Activated T-helper 17 cell treated with anti-CD3 and anti-CD28 coated beads, Interleukin-2, amount 50 U/mL, for 72 hours (primary cell): ENCODE data around the gene INTS4. TPM values are rescaled to one million over a fixed set of nuclear protein-coding genes. Genes with fewer than 3 reads are reported as not detected.
"Not testable (repeated sequence)": the region's sequence is repeated elsewhere in the genome, so short reads cannot be mapped to it uniquely, and the experiment has no call there.

Source experiments
- ATAC-seq: fragments of 150-1000 bp; cut with Tn5 transposase; replicated peaks from 2 replicates; pipeline ENCODE4 v1.10.0; 2021; ENCODE audit warnings: mild to moderate bottlenecking, moderate library complexity
- H3K27ac Mint-ChIP-seq: one replicate; pipeline ENCODE4 v1.8.0; 2022; ENCODE audit warnings: mixed read lengths
- H3K27me3 Mint-ChIP-seq: one replicate; pipeline ENCODE4 v1.8.0; 2022; ENCODE audit warnings: mixed read lengths
- H3K36me3 Mint-ChIP-seq: one replicate; pipeline ENCODE4 v1.8.0; 2022; ENCODE audit warnings: low read depth, mild to moderate bottlenecking, mixed read lengths
- H3K4me1 Mint-ChIP-seq: one replicate; pipeline ENCODE4 v1.8.0; 2022; ENCODE audit warnings: mixed read lengths
- H3K4me3 Mint-ChIP-seq: one replicate; pipeline ENCODE4 v1.8.0; 2022; ENCODE audit warnings: mild to moderate bottlenecking, mixed read lengths
- H3K9me3 Mint-ChIP-seq: one replicate; pipeline ENCODE4 v1.8.0; 2022; ENCODE audit warnings: mixed read lengths
- total RNA-seq, 2 donors: library from RNA; stranded (reverse); gene quantifications; one replicate each; pipeline ENCODE4 v1.2.3, GENCODE V29; 2022

INTS4 gene
- total RNA-seq, 2 donors from 2014 or later = 63.5 to 73.5 TPM

DNA sequence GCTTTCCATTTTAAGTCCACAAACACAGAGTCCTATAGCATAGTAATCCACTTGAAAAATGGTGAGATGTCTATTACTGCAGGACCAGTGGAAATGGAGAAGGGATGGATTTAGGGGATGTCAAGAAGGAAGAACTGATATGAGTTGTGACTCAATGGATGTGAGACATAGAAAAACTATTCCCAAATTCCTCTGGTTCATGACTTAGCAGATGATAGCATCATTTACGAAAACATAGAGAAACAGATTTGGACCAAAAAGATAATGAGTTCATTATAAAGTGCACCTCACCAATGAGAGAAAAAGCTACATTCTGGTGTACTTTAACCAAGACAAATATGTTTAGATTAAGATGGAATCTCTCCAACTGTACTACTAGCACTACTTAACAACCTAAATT, 51.2 kb downstream of the INTS4 start:
- Mint-ChIP-seq H3K27ac (peak overlapping the region; percentile 22), H3K4me1 (peaks cover 11% of the 10 kb centered on the region), H3K36me3 (peaks cover 47% of the 10 kb centered on the region)
- ATAC-seq, H3K9me3 Mint-ChIP-seq, H3K4me3 Mint-ChIP-seq, H3K27me3 Mint-ChIP-seq: not testable (repeated sequence)

GRCh38 chr11:77942465-77942864, 52.0 kb downstream of the INTS4 start:
- not testable (repeated sequence) for H3K27me3 Mint-ChIP-seq, H3K9me3 Mint-ChIP-seq, H3K4me3 Mint-ChIP-seq
- peaks cover 11% of the 10 kb centered on the region for H3K4me1 Mint-ChIP-seq
- ATAC-seq = peak; percentile 55
- peaks cover 40% of the 10 kb centered on the region for H3K36me3 Mint-ChIP-seq
- peak overlapping the region; percentile 22 for H3K27ac Mint-ChIP-seq

DNA sequence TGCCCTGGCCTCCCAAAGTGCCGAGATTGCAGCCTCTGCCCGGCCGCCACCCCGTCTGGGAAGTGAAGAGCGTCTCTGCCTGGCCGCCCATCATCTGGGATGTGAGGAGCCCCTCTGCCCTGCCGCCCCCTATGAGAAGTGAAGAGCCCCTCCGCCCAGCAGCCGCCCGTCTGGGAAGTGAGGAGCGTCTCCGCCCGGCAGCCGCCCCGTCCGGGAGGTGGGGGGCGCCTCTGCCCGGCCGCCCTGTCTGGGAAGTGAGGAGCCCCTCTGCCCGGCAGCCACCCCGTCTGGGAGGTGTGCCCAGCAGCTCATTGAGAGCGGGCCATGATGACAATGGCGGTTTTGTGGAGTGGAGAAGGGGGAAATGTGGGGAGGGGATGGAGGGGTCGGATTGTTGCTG, 60.9 kb downstream of the INTS4 start:
- not testable (repeated sequence) for H3K27ac Mint-ChIP-seq, H3K27me3 Mint-ChIP-seq, H3K9me3 Mint-ChIP-seq, ATAC-seq, H3K4me3 Mint-ChIP-seq
- H3K4me1 Mint-ChIP-seq = peaks cover 15% of the 10 kb centered on the region
- peaks cover 85% of the 10 kb centered on the region for H3K36me3 Mint-ChIP-seq

GRCh38 chr11:77930334-77931208, 63.9 kb downstream of the INTS4 start:
- not testable (repeated sequence) for H3K27me3 Mint-ChIP-seq, H3K4me3 Mint-ChIP-seq, H3K27ac Mint-ChIP-seq, H3K9me3 Mint-ChIP-seq, ATAC-seq
- peaks cover 18% of the 10 kb centered on the region for H3K4me1 Mint-ChIP-seq
- peaks cover 93% of the 10 kb centered on the region for H3K36me3 Mint-ChIP-seq

DNA sequence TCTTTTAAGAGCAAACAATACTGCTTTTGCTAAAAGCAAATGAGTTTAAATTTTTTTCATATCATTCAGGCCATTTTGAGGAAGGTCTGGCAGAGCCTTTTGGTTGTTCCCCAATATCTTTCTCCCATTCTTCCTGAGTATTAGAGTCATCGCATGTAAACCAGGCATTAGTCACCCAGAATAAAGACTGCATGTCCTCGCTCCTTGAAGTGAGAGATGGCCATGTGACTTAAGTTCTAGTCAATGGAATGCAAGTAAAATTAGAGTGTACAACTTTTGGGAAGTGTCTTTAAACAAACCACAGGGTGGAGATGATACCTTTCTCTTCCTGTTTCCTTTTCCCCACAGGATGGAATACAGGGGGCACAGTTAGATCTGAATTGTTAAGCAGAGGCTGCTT, 76.8 kb downstream of the INTS4 start:
- H3K36me3 Mint-ChIP-seq = peaks cover 74% of the 10 kb centered on the region
- not testable (repeated sequence) for ATAC-seq, H3K9me3 Mint-ChIP-seq, H3K27ac Mint-ChIP-seq, H3K4me1 Mint-ChIP-seq, H3K27me3 Mint-ChIP-seq, H3K4me3 Mint-ChIP-seq

- H3K4me3 Mint-ChIP-seq, ATAC-seq, H3K9me3 Mint-ChIP-seq, H3K27ac Mint-ChIP-seq, H3K27me3 Mint-ChIP-seq, H3K4me1 Mint-ChIP-seq: not testable (repeated sequence)
- peaks cover 78% of the 10 kb centered on the region for H3K36me3 Mint-ChIP-seq
Measured at GRCh38 chr11:77914307-77914791, 80.1 kb downstream of the INTS4 start.

DNA sequence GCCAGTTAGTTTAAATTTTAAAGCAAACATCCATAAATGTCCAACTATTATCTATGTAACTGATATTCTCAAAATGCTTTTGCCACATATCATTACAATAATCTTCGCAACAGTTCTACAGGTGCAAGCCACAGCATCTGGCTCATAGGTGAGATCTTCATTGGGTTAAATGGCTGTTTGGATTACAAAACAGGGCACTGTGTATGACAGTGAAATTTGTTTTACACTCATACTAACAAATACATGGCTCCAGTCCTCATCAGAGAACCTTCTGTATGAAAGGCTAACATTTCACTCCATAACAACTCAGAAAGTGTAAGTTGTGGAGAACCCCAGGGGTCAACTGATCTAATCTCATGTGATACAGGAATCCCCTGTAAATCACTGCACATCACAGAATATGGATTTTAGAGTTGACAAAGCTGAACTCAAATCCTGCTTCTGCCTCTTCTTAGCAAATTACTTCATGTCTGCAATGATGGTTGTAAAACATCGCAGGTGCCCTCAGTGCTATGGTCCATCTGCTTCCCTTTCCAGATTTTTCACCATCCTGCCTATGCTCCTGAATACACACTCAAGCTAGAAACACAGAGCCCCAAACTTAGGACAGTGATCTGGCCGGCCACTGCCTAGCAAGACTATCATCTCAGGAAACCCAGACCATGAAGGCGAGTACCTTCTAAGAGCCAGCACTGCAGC, 80.7 kb downstream of the INTS4 start:
- H3K4me1 Mint-ChIP-seq, ATAC-seq, H3K4me3 Mint-ChIP-seq, H3K27ac Mint-ChIP-seq, H3K9me3 Mint-ChIP-seq, H3K27me3 Mint-ChIP-seq: not testable (repeated sequence)
- peaks cover 73% of the 10 kb centered on the region for H3K36me3 Mint-ChIP-seq

GRCh38 chr11:77910828-77911227, 83.6 kb downstream of the INTS4 start:
- H3K27me3 Mint-ChIP-seq, H3K9me3 Mint-ChIP-seq, H3K4me3 Mint-ChIP-seq, H3K4me1 Mint-ChIP-seq, H3K27ac Mint-ChIP-seq, ATAC-seq: not testable (repeated sequence)
- peaks cover 74% of the 10 kb centered on the region for H3K36me3 Mint-ChIP-seq

- no peaks in the 10 kb centered on the region for H3K4me1 Mint-ChIP-seq
- no peaks in the 10 kb centered on the region for H3K9me3 Mint-ChIP-seq
- H3K4me3 Mint-ChIP-seq = no peak overlapping the region
- H3K27ac Mint-ChIP-seq = no peak overlapping the region
- no peak for ATAC-seq
- peaks cover 76% of the 10 kb centered on the region for H3K36me3 Mint-ChIP-seq
- no peaks in the 10 kb centered on the region for H3K27me3 Mint-ChIP-seq
Measured at GRCh38 chr11:77909277-77909676, 85.2 kb downstream of the INTS4 start.

DNA sequence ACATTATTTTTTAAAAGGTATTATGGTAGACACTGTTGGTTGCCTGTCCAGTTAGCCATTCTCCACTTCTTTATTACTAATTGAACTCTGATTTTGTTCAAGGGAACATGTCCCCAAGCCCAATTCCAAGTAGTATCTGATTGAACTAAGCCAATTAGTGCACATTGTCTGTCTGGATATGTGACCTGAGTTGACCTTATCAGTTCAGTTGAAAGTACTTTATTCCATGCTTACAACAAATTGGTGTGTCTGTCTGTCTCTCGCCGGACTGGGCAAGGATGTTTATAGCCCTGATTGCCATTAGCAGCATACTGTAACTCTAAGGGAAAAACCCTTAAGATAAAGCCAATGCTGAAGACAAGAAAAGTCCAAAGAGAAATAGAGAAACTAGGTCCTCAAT, 85.6 kb downstream of the INTS4 start:
- H3K27ac Mint-ChIP-seq = no peak overlapping the region
- no peaks in the 10 kb centered on the region for H3K27me3 Mint-ChIP-seq
- ATAC-seq = no peak

GRCh38 chr11:77894949-77895348, 99.5 kb downstream of the INTS4 start:
- ATAC-seq, H3K27ac Mint-ChIP-seq, H3K27me3 Mint-ChIP-seq, H3K9me3 Mint-ChIP-seq, H3K4me1 Mint-ChIP-seq, H3K4me3 Mint-ChIP-seq: not testable (repeated sequence)
- peaks cover 83% of the 10 kb centered on the region for H3K36me3 Mint-ChIP-seq

More for the DNA sequence above, 85.6 kb downstream of the INTS4 start:
- peaks cover 76% of the 10 kb centered on the region for H3K36me3 Mint-ChIP-seq
- no peaks in the 10 kb centered on the region for H3K9me3 Mint-ChIP-seq
- H3K4me3 Mint-ChIP-seq = no peak overlapping the region
- H3K4me1 Mint-ChIP-seq = no peaks in the 10 kb centered on the region

DNA sequence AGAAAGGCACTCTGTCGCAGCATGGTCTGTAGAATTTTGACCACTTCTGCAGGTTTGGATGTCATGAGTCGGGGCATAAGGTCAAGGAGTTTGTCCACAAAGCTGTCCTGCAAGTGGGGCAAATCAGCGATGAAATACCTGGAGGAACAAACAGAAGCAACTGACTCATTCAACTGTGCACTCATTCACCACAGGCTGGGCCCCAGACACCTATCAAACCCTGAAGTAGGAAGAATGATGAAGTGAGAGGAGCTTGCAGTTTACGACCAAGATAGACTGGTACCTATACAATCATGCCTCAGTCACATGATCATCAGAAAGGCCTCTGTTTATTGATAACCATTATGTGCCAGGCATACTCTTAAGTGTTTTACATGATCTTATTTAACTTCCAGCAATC, 102.8 kb downstream of the INTS4 start:
- H3K36me3 Mint-ChIP-seq = peaks cover 99% of the 10 kb centered on the region
- not testable (repeated sequence) for H3K27me3 Mint-ChIP-seq

DNA sequence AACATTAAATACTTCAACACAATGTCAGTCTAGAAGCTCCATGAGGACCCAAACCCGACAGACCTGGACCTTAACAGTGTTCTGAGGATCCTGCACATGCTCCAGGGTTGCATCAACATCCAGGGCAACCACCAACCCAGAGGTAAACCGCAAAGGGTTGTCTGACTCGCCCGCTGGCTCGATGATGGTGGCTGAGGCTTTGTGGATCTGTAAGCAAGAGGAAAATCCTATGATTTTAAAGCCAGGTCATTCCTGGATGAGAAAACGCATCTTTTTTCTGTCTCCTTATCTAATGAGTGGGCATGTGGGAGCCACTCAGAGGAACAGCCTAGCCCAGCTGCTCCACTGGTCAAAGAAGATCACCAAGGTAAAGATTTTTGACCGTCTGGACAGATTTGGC, 103.2 kb downstream of the INTS4 start:
- not testable (repeated sequence) for H3K4me3 Mint-ChIP-seq, H3K4me1 Mint-ChIP-seq, H3K9me3 Mint-ChIP-seq, H3K27ac Mint-ChIP-seq, ATAC-seq, H3K27me3 Mint-ChIP-seq
- peaks cover 99% of the 10 kb centered on the region for H3K36me3 Mint-ChIP-seq

More for the DNA sequence above, 102.8 kb downstream of the INTS4 start:
- H3K9me3 Mint-ChIP-seq, H3K27ac Mint-ChIP-seq, ATAC-seq, H3K4me1 Mint-ChIP-seq, H3K4me3 Mint-ChIP-seq: not testable (repeated sequence)

- H3K36me3 Mint-ChIP-seq = peaks cover 99% of the 10 kb centered on the region
- not testable (repeated sequence) for H3K9me3 Mint-ChIP-seq, H3K27ac Mint-ChIP-seq, H3K27me3 Mint-ChIP-seq, ATAC-seq, H3K4me3 Mint-ChIP-seq, H3K4me1 Mint-ChIP-seq
Measured at GRCh38 chr11:77890619-77891056, 103.8 kb downstream of the INTS4 start.

GRCh38 chr11:77890100-77890614, 104.3 kb downstream of the INTS4 start:
- H3K9me3 Mint-ChIP-seq, H3K4me3 Mint-ChIP-seq, H3K4me1 Mint-ChIP-seq, H3K27ac Mint-ChIP-seq, ATAC-seq, H3K27me3 Mint-ChIP-seq: not testable (repeated sequence)
- peaks cover 100% of the 10 kb centered on the region for H3K36me3 Mint-ChIP-seq
